Measurements from ENCODE around the gene ADGRA3. TPM values are rescaled to one million over a fixed set of nuclear protein-coding genes. Genes with fewer than 3 reads are reported as not detected.

The ADGRA3 gene
- total and polyA plus RNA-seq, 11 donors, result 9.6 to 43.9 (median 21.5) TPM

DNA sequence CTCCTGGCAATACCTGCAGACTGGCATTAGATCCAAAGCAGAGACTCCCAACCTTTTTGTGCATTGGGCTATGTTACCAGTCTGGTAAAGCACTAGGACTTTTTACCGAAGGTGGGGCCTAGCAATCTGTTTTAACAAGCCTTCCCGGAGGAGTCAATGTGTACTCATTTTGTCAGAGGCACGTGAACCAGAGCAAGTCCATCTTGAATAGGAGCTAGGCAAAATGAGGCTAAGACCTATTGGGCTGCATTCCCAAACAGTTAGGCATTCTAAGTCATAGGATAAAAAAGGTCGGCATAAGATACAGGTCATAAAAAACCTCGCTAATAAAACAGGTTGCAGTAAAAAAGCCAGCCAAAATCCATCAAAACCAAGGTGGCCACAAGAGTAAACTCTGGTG lies 22.3 kb downstream of the ADGRA3 start:
- 85 to 92% (median 87%) methylated on average over 5 of the region's 5 CpGs for WGBS, 4 donors
- Histone ChIP-seq H3K9me3 (no peaks in the 10 kb centered on the region), H3K4me1 (peaks cover 0 to 3% (median 0%) of the 10 kb centered on the region in 12 donors), H3K36me3 (no peaks in the 10 kb centered on the region), H3K27ac (no peak overlapping the region), H3K27me3 (no peaks in the 10 kb centered on the region), H3K4me3 (no peak overlapping the region)
- no peak for TF ChIP-seq POLR2A (IDR thresholded peaks at IDR 0.05)
- TF ChIP-seq, protein P1, sequence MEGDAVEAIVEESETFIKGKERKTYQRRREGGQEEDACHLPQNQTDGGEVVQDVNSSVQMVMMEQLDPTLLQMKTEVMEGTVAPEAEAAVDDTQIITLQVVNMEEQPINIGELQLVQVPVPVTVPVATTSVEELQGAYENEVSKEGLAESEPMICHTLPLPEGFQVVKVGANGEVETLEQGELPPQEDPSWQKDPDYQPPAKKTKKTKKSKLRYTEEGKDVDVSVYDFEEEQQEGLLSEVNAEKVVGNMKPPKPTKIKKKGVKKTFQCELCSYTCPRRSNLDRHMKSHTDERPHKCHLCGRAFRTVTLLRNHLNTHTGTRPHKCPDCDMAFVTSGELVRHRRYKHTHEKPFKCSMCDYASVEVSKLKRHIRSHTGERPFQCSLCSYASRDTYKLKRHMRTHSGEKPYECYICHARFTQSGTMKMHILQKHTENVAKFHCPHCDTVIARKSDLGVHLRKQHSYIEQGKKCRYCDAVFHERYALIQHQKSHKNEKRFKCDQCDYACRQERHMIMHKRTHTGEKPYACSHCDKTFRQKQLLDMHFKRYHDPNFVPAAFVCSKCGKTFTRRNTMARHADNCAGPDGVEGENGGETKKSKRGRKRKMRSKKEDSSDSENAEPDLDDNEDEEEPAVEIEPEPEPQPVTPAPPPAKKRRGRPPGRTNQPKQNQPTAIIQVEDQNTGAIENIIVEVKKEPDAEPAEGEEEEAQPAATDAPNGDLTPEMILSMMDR (IDR thresholded peaks at IDR 0.05), result no peak
- no peak for ATAC-seq
- intact Hi-C loops (cut with DNase I), result no loop called here
- no peak for DNase-seq

DNA sequence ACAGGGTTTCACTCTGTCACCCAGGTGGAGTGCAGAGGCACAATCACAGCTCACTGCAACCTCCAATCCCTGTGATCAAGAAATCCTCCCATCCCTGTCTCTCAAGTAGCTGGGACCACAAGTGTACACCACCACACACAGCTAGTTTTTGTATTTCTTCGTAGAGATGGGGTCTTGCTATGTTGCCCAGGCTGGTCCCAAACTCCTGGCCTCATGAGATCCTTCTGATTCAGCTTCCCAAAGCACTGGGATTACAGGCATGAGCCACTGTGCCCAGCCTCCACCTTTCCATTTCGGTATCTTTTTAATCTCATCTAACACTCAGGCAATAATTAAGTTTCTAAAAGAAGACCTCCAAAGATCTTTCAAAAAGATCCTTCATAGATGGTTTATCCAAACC lies 22.9 kb downstream of the ADGRA3 start:
- no peak overlapping the region for H3K27ac ChIP-seq
- H3K4me3 ChIP-seq, result no peak overlapping the region
- DNase-seq (no peak), ATAC-seq (no peak)
- 95 to 99% (median 97%) methylated on average over 2 of the region's 2 CpGs for WGBS, 4 donors
- intact Hi-C loops (cut with DNase I), result no loop called here
- no peaks in the 10 kb centered on the region for H3K9me3 ChIP-seq
- H3K4me1 ChIP-seq, result peaks cover 0 to 6% (median 0%) of the 10 kb centered on the region in 12 donors
- TF ChIP-seq, protein P1 (IDR thresholded peaks at IDR 0.05), result no peak
- no peak for TF ChIP-seq POLR2A (IDR thresholded peaks at IDR 0.05)
- H3K27me3 ChIP-seq, result no peaks in the 10 kb centered on the region
- H3K36me3 ChIP-seq, result no peaks in the 10 kb centered on the region

DNA sequence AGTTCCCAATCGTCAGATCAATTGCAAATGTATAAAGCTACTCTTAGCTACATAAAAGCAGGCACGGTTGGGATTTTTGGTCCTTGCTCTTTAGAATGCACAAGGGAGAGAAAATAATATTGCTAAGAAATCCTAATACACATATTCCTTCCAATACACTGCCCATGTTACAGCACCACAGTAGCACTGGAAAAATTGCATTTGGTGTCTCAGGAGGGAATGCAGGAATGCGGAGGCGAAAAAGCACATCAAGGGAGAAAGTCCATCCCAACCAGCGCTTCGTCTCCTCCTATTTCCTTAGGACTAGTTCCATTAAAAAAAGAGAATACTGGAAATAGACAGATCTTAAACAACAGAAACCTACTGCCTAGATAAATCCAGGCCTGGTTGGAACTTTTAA lies 23.9 kb downstream of the ADGRA3 start:
- DNase-seq, result no peak
- Histone ChIP-seq H3K27ac (no peak overlapping the region), H3K36me3 (no peaks in the 10 kb centered on the region), H3K4me1 (peaks cover 0 to 15% (median 0%) of the 10 kb centered on the region in 12 donors), H3K4me3 (no peak overlapping the region), H3K9me3 (no peaks in the 10 kb centered on the region), H3K27me3 (no peaks in the 10 kb centered on the region)
- TF ChIP-seq, protein P1 (IDR thresholded peaks at IDR 0.05), result no peak
- no peak for TF ChIP-seq POLR2A (IDR thresholded peaks at IDR 0.05)
- 79 to 93% (median 88%) methylated on average over 6 of the region's 6 CpGs for WGBS, 4 donors
- ATAC-seq, result no peak
- intact Hi-C loops (cut with DNase I), result no loop called here

DNA sequence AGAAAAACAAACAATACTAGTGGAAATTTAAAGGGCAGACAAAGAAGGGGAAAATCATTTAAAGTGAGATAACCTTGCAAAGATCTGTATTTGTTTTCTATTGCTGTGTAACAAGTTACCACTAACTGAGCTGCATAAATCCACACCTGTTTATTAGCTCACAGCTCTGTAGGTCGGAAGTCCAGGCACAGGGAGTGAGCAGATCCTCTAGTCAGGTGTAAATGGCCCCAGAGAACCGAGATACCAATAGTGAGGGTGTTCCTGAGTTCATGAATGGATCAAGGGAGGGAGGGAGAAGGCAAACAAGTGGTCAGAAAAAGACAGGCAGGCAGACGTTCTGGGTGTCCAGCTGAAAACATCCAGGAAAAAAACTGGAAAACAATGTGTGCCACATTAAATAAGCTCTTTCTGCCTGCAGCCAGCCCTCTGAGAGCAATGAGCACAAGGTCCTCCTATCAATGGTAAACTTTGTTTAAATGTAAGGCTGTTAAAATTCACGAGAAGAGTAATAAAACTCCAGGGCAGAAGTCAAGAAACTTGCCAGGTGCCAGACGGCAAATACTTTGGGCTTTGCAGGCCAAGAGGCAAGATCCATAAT lies 25.0 kb downstream of the ADGRA3 start:
- H3K4me1 ChIP-seq, result peaks cover 0 to 25% (median 2%) of the 10 kb centered on the region in 12 donors
- no peaks in the 10 kb centered on the region for H3K36me3 ChIP-seq
- no peaks in the 10 kb centered on the region for H3K27me3 ChIP-seq
- TF ChIP-seq, protein P1 (IDR thresholded peaks at IDR 0.05), result no peak
- TF ChIP-seq POLR2A (IDR thresholded peaks at IDR 0.05), result no peak
- DNase-seq (no peak), ATAC-seq (no peak)
- intact Hi-C loops (cut with DNase I), result no loop called here
- 59 to 72% (median 64%) methylated on average over 5 of the region's 5 CpGs for WGBS, 4 donors
- H3K9me3 ChIP-seq, result no peaks in the 10 kb centered on the region
- no peak overlapping the region for H3K4me3 ChIP-seq
- H3K27ac ChIP-seq, result no peak overlapping the region

Measured in heart left ventricle (tissue), 16 donors.